Activated CD8-positive, alpha-beta T cell treated with anti-CD3 and anti-CD28 coated beads, Interleukin-2, amount 10 ng/mL, durations not matched to agents 7 days and 5 days (primary cell): Measurements from ENCODE around the gene DICER1. TPM values are rescaled to one million over a fixed set of nuclear protein-coding genes. Genes with fewer than 3 reads are reported as not detected.
"Not testable (repeated sequence)": the region's sequence is repeated elsewhere in the genome, so short reads cannot be mapped to it uniquely, and the experiment has no call there.

Source experiments
- ATAC-seq: fragments of 150-1000 bp; cut with Tn5 transposase; one replicate; pipeline ENCODE4 v1.10.0; 2021; ENCODE audit warnings: moderate library complexity
- CTCF ChIA-PET: fragments of 350-600 bp; sonication (Branson Sonifier 250); formaldehyde crosslinking; loops from one replicate; lab custom pipeline; 2021; ENCODE audit warnings: antibody characterized with exemption; lab: Charles Lee
- POLR2A ChIA-PET: fragments of 350-600 bp; sonication (Branson Sonifier 250); formaldehyde crosslinking; loops from one replicate; lab custom pipeline; 2021; ENCODE audit warnings: antibody characterized with exemption; lab: Charles Lee
- DNase-seq: peaks from one replicate; pipeline ENCODE4 v3.0.0-alpha.2; 2020
- H3K27ac Mint-ChIP-seq: one replicate; pipeline ENCODE4 v1.8.0; 2021; ENCODE audit warnings: mild to moderate bottlenecking, mixed read lengths
- H3K27me3 Mint-ChIP-seq: one replicate; pipeline ENCODE4 v1.8.0; 2021; ENCODE audit warnings: low read depth, mixed read lengths
- H3K36me3 Mint-ChIP-seq: one replicate; pipeline ENCODE4 v1.8.0; 2021; ENCODE audit warnings: low read depth, mixed read lengths
- H3K4me1 Mint-ChIP-seq: one replicate; pipeline ENCODE4 v1.8.0; 2021; ENCODE audit warnings: low read depth, mixed read lengths
- H3K4me3 Mint-ChIP-seq: one replicate; pipeline ENCODE4 v1.8.0; 2021; ENCODE audit warnings: mild to moderate bottlenecking, mixed read lengths
- H3K9me3 Mint-ChIP-seq: one replicate; pipeline ENCODE4 v1.8.0; 2022; ENCODE audit warnings: mixed read lengths; ENCODE audit not compliant: insufficient read depth
- total RNA-seq, 2 experiments: library from RNA; stranded (reverse); gene quantifications; one replicate each; pipeline ENCODE4 v1.2.3, GENCODE V29; 2021

The DICER1 gene
- total RNA-seq, 2 experiments from 2014 or later, result 57.5 to 59.7 TPM

DNA sequence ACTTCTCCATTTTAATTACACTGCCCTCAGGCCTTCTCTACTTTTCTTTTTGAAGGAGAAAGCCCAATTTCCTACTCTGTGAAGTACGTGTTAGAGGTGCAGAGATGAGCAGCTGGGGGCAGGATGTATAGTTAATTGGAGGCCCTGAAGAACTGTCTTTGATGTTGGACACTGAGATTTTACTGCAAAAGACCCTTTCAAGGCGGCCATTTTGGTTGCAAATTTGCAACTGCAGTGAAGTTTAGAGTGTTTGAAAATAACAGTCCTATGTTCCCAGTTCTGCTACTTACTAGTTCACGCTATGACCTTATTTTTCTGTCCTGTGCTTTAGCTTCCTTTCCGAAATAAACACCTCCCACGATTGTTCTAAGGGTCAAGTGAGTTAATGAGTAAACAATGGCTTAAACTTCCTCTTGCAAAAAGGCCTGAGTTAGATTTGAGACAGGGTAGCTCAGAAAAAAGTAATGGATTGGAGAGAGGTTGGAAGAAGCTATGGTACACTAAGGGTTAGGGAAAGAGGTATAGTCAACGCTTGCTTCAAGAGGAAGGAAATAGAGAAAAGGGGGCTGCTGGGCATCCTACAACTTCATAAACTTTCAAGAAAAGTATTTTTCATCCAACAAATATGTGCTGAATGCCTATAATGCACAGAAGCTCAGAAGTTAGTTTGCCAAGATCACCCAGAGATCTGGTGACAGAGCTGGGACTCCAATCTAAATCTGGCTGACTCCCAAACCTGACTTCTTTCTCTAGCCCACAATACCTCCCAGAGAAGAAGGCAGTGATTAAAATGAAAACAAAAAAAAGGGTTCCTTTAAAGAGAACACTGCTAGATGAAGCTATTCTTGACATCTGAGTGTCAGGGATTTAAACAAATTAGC is 26.4 kb upstream of the DICER1 start:
- DNase-seq (no peak), ATAC-seq (no peak)
- Mint-ChIP-seq H3K36me3 (no peaks in the 10 kb centered on the region), H3K4me1 (no peaks in the 10 kb centered on the region), H3K27me3 (peaks cover 29% of the 10 kb centered on the region), H3K9me3 (no peaks in the 10 kb centered on the region), H3K27ac (no peak overlapping the region), H3K4me3 (no peak overlapping the region)
- POLR2A ChIA-PET, result no interaction called here
- CTCF ChIA-PET, result interaction anchor here (0.9 kb wide), 1 partner anchor 12 kb away, joined by 3 read pairs; no protein-coding TSS in a partner anchor

GRCh38 chr14:95183082-95183481 is 25.8 kb upstream of the DICER1 start:
- Mint-ChIP-seq H3K9me3 (no peaks in the 10 kb centered on the region), H3K4me1 (no peaks in the 10 kb centered on the region), H3K4me3 (no peak overlapping the region), H3K27ac (no peak overlapping the region), H3K36me3 (no peaks in the 10 kb centered on the region), H3K27me3 (peaks cover 29% of the 10 kb centered on the region)
- POLR2A ChIA-PET, result no interaction called here
- CTCF ChIA-PET, result no interaction called here
- no peak for ATAC-seq
- no peak for DNase-seq

DNA sequence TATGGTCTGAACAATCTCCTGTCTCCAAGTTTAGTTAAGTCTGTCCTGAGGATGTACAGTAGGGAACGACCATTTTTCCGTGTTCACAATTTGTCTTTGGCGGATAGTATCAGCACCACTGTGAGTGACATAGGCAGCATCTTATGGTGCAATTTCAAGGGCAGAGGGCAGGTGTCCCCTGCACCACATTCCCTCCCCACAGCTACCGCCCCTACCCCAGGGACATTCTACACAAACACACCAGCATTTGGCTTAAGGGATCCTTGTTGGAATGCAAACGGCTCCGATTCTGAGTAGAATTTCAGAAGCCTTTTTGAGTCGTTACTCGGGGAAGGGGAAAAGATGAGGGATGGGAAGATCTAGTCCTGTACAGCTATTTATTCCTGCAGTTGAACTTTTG is 25.1 kb upstream of the DICER1 start:
- Mint-ChIP-seq H3K36me3 (no peaks in the 10 kb centered on the region), H3K4me3 (no peak overlapping the region), H3K9me3 (no peaks in the 10 kb centered on the region), H3K27me3 (peaks cover 32% of the 10 kb centered on the region), H3K4me1 (no peaks in the 10 kb centered on the region), H3K27ac (no peak overlapping the region)
- POLR2A ChIA-PET, result no interaction called here
- no peak for ATAC-seq
- CTCF ChIA-PET, result no interaction called here
- DNase-seq, result no peak

GRCh38 chr14:95180966-95181741 is 23.8 kb upstream of the DICER1 start:
- DNase-seq (no peak), ATAC-seq (no peak)
- H3K9me3 Mint-ChIP-seq, result no peaks in the 10 kb centered on the region
- H3K4me3 Mint-ChIP-seq, result no peak overlapping the region
- H3K36me3 Mint-ChIP-seq, result no peaks in the 10 kb centered on the region
- peaks cover 21% of the 10 kb centered on the region for H3K27me3 Mint-ChIP-seq
- H3K27ac Mint-ChIP-seq, result no peak overlapping the region
- POLR2A ChIA-PET, result no interaction called here
- CTCF ChIA-PET, result no interaction called here
- H3K4me1 Mint-ChIP-seq, result no peaks in the 10 kb centered on the region

DNA sequence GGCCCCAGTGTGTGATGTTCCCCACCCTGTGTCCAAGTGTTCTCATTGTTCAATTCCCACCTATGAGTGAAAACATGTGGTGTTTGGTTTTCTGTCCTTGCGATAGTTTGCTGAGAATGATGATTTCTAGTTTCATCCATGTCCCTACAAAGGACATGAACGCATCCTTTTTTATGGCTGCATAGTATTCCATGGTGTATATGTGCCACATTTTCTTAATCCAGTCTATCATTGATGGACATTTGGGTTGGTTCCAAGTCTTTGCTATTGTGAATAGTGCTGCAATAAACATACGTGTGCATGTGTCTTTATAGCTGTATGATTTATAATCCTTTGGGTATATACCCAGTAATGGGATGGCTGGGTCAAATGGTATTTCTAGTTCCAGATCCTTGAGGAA is 18.3 kb upstream of the DICER1 start:
- H3K27ac Mint-ChIP-seq, ATAC-seq, H3K9me3 Mint-ChIP-seq, H3K27me3 Mint-ChIP-seq, H3K4me3 Mint-ChIP-seq, H3K4me1 Mint-ChIP-seq, POLR2A ChIA-PET, DNase-seq, CTCF ChIA-PET, H3K36me3 Mint-ChIP-seq: not testable (repeated sequence)

- Mint-ChIP-seq H3K4me1 (no peaks in the 10 kb centered on the region), H3K27ac (no peak overlapping the region), H3K9me3 (no peaks in the 10 kb centered on the region), H3K27me3 (peaks cover 8% of the 10 kb centered on the region), H3K36me3 (no peaks in the 10 kb centered on the region), H3K4me3 (no peak overlapping the region)
- ChIA-PET POLR2A (no interaction called here), CTCF (no interaction called here)
- ATAC-seq (no peak), DNase-seq (no peak)
Measured at GRCh38 chr14:95174184-95174792, 17.0 kb upstream of the DICER1 start.

GRCh38 chr14:95173518-95173917 is 16.2 kb upstream of the DICER1 start:
- ATAC-seq (no peak), DNase-seq (no peak)
- Mint-ChIP-seq H3K27ac (no peak overlapping the region), H3K9me3 (no peaks in the 10 kb centered on the region), H3K36me3 (no peaks in the 10 kb centered on the region), H3K4me1 (no peaks in the 10 kb centered on the region), H3K27me3 (peaks cover 8% of the 10 kb centered on the region), H3K4me3 (no peak overlapping the region)
- ChIA-PET POLR2A (no interaction called here), CTCF (no interaction called here)

- Mint-ChIP-seq H3K9me3 (peaks cover 8% of the 10 kb centered on the region), H3K4me3 (no peak overlapping the region), H3K27me3 (no peaks in the 10 kb centered on the region), H3K36me3 (no peaks in the 10 kb centered on the region), H3K4me1 (no peaks in the 10 kb centered on the region), H3K27ac (no peak overlapping the region)
- POLR2A ChIA-PET, result no interaction called here
- CTCF ChIA-PET, result no interaction called here
- DNase-seq (no peak), ATAC-seq (no peak)
Measured at GRCh38 chr14:95167177-95167576, 9.8 kb upstream of the DICER1 start.

DNA sequence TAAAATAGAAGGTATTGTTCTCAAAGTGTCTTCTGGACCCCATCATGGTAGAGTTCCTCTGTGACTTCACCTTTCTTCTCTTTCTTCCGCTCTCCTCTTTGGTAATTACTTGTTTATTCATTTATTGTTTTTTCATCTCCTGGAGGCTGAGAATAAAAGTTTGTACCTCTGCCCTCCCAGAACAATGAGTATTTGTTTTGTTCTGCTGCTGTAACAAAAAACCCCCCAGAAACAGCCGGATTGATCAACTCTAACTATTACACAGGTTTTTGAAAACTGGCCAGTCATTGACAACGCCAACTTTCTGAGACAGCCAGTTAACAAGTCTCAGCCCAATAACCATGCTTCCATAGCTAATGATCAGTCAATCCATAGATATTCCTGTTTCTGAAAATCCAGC is 8.2 kb upstream of the DICER1 start:
- POLR2A ChIA-PET, result no interaction called here
- no peak overlapping the region for H3K4me3 Mint-ChIP-seq
- H3K27ac Mint-ChIP-seq, result no peak overlapping the region
- no peaks in the 10 kb centered on the region for H3K27me3 Mint-ChIP-seq
- no peak for ATAC-seq
- CTCF ChIA-PET, result no interaction called here
- no peak for DNase-seq
- H3K36me3 Mint-ChIP-seq, result no peaks in the 10 kb centered on the region
- peaks cover 8% of the 10 kb centered on the region for H3K9me3 Mint-ChIP-seq
- no peaks in the 10 kb centered on the region for H3K4me1 Mint-ChIP-seq

DNA sequence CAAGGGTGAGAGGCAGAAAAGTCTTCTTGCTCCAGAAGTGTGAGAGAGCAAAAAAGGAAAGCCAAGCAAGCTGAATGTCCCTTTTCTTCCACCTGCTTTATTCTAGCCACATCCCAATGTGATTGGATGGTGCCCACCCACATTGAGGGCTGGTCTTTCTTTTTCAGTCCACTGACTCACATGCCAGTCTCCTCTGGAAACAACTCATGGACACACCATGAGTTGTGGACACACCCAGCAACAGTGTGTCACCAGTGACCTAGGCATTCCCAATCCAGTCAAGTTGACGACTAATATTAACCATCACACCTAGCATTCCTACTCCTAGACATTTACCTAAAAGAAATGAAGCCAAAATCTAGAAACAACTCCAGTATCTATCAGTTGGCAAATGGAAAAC is 7.2 kb upstream of the DICER1 start:
- ChIA-PET CTCF (no interaction called here), POLR2A (no interaction called here)
- Mint-ChIP-seq H3K4me3 (no peak overlapping the region), H3K27ac (no peak overlapping the region), H3K36me3 (no peaks in the 10 kb centered on the region), H3K4me1 (no peaks in the 10 kb centered on the region), H3K9me3 (peaks cover 8% of the 10 kb centered on the region), H3K27me3 (no peaks in the 10 kb centered on the region)
- DNase-seq (no peak), ATAC-seq (no peak)

DNA sequence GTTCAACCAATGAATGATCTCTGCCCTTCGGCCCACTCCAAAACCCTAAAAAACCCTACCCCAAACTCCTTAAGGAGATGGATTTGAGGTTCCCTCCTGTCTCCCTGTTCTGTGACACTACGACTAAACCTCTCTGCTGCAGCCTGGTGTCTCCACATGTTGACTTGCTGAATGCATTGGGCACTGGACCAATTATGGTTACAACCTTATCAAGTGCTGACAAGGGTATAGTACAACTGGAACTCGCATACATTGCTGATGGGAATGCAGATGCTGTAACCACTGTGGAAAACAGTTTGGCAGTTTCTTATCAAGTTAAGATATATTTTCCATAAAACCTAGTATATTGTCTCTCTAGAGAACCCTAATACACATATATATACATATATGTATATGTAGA is 6.3 kb upstream of the DICER1 start:
- ChIA-PET POLR2A (no interaction called here), CTCF (no interaction called here)
- Mint-ChIP-seq H3K4me3 (no peak overlapping the region), H3K36me3 (no peaks in the 10 kb centered on the region), H3K27me3 (no peaks in the 10 kb centered on the region), H3K9me3 (peaks cover 8% of the 10 kb centered on the region), H3K27ac (no peak overlapping the region), H3K4me1 (no peaks in the 10 kb centered on the region)
- no peak for ATAC-seq
- DNase-seq, result no peak

DNA sequence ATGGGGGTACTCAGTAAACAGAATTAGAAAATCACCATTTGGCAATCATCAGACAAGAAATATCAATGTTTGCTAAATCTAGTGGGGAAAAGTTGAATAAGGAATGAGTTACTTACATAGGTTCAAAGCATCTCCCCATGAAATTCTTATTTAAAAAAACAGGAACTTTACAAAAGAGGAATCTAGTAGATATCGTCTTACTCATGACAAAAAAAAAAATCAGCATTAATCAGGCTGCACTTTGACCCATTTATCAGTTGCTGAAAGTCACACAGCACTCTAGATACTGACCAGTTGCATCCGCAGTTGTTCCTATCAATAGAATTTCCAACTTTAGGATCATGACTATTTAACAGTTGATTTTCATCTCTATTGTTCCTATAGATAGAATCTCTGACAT is 5.8 kb upstream of the DICER1 start:
- Mint-ChIP-seq H3K4me3 (no peak overlapping the region), H3K27me3 (no peaks in the 10 kb centered on the region), H3K36me3 (no peaks in the 10 kb centered on the region), H3K27ac (no peak overlapping the region), H3K9me3 (peaks cover 8% of the 10 kb centered on the region), H3K4me1 (peaks cover 2% of the 10 kb centered on the region)
- ChIA-PET CTCF (no interaction called here), POLR2A (no interaction called here)
- no peak for ATAC-seq
- no peak for DNase-seq
